HL-60/S4 (cell line): ENCODE measurements around the gene XDH.

Source experiments
- in situ Hi-C: fragments of 300-500 bp; cut with MboI; formaldehyde crosslinking; loops from 2 replicates; pipeline ENCODE4 v1.14.3; 2022; ENCODE audit warnings: low sequenced_read_pairs

The XDH gene

DNA sequence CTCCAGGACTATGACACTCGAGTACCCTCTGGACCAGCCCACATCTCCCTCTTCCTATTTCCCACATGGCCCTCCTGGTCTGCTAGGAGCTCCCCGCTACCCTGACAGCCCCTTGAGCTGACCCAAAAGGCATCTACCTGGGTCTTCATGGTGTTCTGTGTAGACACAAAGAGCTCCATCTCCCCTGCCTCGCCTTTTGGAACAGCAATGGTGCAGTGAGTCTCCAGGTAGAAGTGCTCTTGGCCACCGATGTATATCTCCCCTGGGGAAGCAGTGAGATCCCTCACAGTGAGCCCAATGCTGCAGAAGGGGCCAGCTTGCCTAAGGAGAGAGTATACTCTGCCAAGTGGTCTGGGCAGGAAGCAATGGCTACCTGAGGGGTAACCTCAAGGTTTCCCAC, 47.8 kb downstream of the XDH start:
- in situ Hi-C loops, result no loop called here

DNA sequence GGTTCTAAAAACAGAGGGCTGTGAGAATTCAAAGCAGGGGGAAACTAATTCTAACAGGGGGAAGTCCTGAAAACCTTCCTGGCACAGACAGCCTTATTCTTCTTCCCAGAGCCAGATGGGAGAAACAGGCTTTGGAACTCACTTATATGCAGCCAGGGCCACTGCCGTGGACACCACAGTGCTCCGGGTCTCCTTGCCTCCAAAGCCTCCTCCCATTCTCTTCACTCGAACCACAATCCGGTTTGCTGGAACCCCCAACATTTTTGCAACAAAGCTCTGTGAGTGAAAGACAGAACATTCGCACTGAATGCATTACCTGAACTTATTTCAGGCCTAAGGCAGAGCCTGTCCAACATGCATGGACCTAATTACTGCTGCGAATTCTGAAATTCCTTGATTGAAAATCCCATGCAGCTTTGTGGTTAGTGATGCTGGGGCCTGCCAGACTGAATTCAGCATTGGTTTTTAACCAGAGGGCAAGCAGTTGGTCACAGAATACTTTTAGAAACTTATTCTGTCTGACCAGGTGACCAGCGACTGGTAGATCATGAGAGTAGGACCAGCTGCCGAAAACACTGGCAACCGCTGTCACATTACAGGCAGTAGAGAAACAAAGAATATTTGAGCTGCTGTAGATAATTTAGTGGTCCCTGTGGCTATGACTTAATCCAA, 48.6 kb downstream of the XDH start:
- in situ Hi-C loops, result no loop called here

DNA sequence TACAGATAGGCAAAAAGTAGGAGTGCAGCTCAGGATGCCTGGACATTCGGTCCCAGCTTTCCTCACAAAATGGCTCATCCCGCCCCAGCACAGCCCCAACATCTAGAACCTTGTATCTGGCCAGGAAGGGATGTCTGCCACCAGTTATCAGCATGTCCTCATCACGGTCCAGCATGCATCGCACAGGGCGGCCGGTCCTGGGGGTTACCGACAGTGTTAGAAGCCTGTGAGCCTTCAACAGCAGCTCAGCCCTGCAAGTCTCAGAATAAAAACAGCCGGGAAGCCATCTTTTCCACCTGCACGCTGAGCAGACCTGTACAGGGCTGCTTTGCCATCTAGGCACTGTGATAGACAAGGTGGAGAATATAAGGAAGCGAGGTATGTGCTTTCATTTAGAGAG, 49.2 kb downstream of the XDH start:
- in situ Hi-C loops, result no loop called here

DNA sequence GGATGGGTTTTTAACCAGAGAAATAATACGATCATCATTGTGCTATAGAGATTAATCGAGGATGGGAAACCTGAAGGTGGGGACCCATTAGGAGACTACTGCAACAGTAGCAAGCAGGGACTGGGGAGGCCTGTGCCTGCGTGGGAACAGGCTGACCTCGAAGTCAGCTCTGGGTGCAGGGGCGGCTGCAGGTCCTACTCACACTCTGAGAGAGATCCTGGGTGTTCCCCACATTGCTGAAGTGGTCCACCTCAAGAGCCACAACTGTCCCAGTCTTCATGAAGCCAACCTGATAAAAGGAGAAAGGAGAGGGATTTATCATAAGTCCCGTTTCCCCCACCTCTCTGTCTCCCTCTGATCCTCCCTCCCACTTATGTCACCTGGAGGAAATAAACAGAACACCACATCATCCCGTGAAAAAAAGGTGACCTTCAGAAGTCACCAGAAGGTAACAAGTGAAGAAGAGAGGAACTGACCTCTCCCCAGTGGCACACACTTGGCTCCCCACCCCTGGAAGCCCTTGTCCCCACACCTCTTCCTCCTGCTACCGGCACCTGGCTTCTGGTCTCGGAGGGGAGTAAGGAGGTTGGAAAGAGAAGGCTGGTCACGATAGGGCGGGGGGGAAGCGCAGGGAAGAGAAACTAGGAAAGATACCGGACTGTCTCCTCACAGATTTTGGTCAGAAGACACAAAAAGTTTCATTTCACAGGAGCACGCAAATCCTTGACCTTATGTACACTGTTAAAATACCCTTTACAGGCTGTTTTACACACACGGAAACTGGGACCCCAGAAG, 50.4 kb downstream of the XDH start:
- in situ Hi-C loops, result no loop called here

DNA sequence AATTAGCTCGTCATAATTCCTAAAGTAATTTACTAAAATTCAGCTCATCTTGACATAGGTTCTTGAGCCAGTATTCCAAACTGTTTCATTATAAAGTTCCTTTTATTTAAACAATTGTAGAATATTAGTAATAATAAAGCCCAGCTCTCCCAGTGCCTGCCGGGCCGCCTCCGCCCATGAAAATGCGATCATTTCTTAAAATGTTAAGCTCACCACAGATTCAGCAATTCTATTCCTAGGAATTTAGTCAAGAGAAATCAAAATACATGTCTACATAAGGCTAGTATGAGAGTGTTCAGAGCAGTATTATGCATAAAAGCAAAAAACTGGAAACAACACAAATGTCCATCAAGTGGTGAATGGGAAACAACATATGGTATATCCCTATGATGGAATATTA, 52.0 kb downstream of the XDH start:
- in situ Hi-C loops, result no loop called here

DNA sequence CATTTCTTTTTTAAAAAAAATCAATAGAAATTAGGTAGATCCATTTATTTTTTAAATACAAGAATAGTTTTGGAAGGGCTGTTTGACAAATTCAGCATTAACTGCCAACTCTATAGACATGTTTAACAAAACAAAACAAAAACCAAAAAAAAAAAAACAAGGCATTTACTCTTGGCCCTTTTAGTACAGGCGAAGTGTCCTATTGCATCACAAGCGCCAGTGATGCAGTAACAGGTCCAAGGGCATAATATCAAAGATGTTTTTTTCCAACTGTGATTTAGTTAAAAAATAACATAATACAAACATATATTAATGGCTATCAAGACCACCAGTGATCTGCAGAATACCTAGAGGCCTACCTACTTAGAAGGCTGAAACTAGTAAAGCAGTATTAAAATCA, 55.3 kb downstream of the XDH start:
- in situ Hi-C loops, result no loop called here

DNA sequence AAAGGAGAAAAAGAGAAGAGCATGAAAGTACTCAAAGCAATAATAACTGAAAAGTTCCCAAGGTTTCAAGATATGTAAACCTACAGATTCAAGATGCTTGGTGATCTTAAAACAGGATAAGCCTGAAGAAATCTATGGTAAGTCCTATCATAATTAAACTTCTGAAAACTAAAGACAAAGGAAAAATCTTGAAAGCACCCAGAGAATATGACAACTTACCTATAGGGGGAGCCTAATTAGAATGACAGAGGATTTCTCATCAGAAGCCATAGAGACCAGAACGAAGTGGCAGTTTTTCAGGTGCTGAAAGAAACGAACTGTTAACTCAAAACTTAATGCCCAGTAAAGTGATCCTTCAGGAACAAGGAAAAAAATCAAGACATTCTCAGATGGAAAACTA, 59.7 kb downstream of the XDH start:
- in situ Hi-C loops, result no loop called here

DNA sequence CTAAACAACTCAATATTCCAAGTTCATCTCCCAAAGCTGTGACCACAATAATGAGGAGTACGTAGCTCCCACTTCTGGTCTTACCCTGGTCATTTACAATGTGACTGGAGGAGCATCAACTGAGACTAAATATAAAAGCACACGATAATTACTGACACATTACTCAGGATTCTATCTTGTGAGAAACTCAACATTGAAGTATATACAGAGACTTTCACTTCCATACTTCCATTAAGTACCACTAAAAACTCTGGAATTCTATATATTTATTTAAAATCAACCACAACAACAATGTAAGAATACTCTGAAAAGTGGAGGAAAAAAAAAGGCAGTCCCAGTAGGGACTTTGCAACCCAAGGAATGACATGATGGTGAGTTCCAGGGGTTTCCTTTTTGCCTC, 61.4 kb downstream of the XDH start:
- in situ Hi-C loops, result no loop called here

DNA sequence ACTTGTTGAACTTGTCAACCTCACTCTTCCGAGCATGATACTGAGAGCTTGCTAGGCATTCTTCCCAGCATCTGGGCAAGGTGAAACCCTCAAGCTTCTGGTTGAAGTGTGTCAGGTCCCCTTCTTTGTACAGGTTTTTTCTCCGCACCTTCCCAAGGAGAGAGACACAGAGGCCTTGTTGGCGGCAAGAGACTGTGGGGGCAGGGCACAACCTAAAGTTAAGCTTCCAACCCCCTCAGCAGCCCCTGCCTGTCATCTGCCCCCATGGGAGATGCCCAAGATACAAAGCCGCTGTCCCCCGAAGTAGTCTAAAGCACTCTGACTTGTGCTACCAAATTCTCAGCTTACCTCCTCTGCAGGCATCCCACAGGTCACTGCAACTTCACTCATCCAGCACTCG, 64.9 kb downstream of the XDH start:
- in situ Hi-C loops, result loop anchor here (25.0 kb wide), 2 partner anchors 637 to 1187 kb away; no protein-coding TSS in a partner anchor

DNA sequence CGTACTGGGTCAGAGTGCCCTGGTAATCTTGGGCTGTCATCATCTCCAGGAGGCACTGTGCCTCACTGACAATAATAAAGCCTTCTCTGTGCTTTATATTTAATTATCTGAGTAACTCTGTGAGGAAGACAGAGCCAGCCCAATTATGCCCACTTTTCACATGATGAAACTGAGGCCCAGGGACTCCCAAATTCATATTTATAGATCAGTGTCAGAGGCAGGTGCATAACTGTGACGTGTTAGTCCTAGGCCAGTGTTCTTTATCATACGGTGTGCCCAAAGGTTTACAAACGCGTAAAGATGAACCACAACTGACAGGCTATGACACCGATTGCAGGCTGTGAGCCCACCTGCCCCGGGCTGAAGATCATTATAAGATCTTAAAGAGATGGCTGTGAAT, 65.4 kb downstream of the XDH start:
- in situ Hi-C loops, result loop anchor here (25.0 kb wide), 2 partner anchors 637 to 1187 kb away; no protein-coding TSS in a partner anchor

DNA sequence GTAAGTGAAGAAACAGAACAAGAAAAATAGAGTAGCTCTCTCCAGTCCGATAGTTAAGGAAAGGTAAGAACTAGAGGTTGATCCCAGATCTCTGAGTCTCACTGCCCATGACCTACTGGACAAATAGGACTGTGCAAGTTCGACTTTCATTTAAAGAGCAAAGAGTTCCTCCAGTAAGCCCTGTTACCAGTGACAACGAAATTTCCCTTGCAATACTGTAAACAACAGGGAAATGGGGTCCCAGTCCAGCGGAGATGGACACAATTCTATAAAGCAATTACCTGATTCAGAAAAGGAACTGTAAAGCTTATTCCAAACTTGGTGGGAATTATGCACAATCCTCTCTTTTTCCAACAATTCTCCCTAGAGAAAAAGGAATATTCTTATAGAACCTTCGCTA, 65.9 kb downstream of the XDH start:
- in situ Hi-C loops, result loop anchor here (25.0 kb wide), 2 partner anchors 636 to 1186 kb away; no protein-coding TSS in a partner anchor

DNA sequence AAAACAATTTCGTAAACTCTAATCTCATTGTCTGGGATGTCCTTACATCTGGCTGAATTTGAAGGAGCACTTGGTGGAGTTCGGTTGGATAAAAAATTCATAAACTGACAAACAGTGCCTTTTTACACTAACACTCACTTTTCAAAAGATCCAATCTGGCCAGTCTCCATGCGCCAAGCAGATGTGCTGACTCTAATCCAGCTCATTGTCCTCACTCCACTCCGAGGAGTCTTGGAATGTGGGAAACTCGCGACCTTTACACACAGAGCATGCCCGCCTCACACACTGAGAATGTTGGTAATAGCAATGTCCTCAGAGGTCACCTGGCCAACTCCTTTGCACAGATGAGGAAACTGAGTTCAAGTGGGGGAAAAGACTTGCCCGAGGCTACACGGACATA, 66.8 kb downstream of the XDH start:
- in situ Hi-C loops, result loop anchor here (25.0 kb wide), 2 partner anchors 635 to 1185 kb away; no protein-coding TSS in a partner anchor

DNA sequence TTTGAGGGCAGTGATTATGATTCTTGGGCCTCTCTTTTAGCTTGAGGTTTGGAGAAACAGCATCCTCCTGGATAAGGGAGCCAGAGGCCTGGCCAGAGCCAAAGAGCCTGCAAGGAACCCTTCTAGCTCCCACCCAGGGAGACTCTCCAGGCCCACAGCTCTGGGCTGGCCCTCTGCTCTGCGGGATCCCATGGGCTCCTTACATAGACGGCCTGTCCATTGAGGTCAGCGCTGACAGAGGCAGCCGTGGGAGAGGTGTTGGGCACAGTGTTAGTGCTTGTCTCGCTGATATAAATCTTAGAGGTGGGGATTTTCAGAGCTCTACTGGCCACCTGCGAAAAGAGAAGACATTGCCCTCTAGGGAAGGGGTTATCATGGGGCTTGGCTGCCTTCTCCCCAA, 67.2 kb downstream of the XDH start:
- in situ Hi-C loops, result loop anchor here (25.0 kb wide), 2 partner anchors 635 to 1185 kb away; no protein-coding TSS in a partner anchor

DNA sequence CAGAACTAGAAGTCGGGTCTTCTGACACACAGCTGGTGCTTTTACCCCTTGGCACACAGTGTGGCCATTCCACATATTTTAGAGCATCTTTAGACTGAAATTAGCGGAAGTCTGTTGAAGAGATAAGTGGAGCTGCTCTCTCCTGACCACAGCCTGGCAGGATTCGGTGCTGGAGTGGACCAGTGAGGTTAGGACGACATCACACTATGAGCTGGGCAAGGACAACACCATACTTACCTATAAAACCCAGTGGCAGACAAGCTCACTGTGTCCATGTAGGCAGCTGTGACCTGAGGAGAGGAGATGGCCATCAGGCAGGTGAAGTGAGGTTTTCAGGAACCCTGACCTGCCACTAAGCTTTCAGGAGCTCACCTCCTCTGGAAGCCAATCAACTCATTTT, 70.1 kb downstream of the XDH start:
- in situ Hi-C loops, result loop anchor here (25.0 kb wide), 2 partner anchors 632 to 1182 kb away; no protein-coding TSS in a partner anchor

DNA sequence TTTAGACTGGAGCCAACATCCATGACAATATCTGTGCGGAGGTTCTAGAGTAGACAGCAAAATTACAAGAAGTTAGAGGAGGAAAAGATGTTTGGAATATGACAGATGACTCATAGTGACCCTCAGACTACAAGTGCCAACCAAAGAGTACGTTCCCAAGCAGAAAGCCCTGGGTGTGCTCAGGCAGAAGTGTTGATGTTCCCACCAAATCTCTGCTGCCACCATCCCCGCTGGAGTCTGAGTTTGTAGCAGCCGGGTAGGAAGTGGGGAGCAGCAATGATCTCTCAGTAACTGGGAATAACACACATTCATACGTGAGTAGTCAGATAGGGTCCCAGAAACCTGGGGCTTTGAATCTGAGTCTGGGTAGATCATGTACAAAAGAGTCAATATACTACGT, 73.2 kb downstream of the XDH start:
- in situ Hi-C loops, result loop anchor here (25.0 kb wide), 2 partner anchors 629 to 1179 kb away; no protein-coding TSS in a partner anchor

DNA sequence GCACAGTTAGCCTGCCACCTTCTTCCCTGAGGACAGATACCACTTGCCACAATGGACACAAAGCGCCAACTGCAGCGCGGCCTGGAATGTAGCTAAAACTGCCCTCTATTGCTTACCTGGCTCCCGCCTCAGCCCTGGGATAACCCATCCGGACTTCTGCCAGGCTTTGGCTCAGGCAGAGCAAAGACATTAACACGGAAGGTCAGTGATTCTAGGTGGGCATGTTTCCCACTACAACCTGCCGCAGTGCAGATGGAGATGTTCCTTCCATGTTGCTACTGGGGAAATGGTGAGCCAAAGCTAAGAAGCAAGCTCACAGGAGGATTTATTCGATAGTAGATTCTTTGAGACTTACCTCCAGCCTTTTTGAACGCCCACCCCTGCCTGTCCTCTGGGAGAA, 74.8 kb downstream of the XDH start:
- in situ Hi-C loops, result loop anchor here (25.0 kb wide), 2 partner anchors 627 to 1177 kb away; no protein-coding TSS in a partner anchor

DNA sequence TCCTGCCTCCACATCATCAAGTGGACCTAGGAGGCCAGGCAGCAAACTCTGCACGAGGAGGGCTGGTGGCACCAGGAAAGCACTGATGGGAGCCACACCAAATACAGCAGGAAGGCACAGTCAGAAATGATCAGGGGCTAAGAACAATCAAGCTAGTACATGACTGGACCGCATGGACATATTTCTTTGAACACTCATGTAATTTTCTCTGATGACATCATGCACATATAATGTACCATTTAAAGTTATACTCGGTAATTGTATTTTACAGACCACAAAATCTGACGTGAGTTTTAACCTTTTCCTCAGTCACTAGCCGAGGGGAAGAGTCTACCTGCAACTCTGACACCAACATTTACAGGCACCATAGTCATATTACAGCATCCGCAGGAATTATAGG, 76.7 kb downstream of the XDH start:
- in situ Hi-C loops, result loop anchor here (25.0 kb wide), 2 partner anchors 626 to 1176 kb away; no protein-coding TSS in a partner anchor

DNA sequence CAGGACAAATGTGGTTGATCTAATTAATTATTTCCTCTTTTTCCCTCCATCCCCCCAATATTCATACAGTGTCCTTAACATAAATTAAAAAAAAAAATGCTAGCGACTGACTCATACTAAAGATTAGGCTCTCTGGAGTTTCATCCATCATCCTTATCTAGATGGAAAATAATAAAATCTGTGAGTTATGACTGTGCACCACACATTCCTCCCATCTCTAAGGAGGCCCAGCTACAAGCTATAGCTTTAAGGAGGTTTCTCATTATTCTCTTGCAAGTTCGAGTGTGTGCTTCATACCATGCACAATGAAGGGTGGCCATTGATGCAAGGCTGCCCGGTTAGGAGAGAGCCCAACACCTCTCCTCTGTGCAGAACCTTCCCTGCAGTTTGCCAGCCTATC, 77.3 kb downstream of the XDH start:
- in situ Hi-C loops, result loop anchor here (25.0 kb wide), 2 partner anchors 625 to 1175 kb away; no protein-coding TSS in a partner anchor

DNA sequence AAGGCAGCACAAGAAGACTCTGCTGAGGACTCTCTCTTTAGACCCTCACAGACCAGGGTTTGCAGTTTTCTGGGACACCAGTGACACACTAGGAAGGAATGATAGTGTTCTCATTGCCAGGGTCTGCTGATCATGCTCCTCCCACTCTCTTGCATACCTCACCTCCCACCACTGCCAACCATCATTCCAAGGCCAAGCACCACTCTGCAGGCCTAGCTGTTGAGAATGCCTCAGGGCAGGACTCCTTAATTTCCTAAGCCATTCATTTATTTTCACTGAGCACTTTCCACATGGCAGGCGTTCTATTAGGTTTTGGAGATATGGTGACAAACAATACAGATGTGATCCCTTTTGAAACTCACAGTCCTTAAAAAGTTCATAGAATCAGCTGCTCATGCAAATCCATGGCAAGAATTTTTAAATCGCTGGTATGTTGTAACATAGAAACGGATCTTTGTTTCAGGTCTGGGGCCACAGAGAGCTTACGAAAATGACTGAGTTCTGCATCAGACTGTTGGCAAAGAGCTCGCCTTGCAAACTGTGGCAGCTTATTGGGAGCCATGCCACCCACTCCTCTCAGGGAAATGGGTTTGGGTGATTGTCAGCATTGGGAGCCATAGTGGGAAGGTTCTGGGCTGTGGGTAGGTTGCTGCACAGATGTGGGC, 78.5 kb downstream of the XDH start:
- in situ Hi-C loops, result loop anchor here (25.0 kb wide), 2 partner anchors 624 to 1174 kb away; no protein-coding TSS in a partner anchor

DNA sequence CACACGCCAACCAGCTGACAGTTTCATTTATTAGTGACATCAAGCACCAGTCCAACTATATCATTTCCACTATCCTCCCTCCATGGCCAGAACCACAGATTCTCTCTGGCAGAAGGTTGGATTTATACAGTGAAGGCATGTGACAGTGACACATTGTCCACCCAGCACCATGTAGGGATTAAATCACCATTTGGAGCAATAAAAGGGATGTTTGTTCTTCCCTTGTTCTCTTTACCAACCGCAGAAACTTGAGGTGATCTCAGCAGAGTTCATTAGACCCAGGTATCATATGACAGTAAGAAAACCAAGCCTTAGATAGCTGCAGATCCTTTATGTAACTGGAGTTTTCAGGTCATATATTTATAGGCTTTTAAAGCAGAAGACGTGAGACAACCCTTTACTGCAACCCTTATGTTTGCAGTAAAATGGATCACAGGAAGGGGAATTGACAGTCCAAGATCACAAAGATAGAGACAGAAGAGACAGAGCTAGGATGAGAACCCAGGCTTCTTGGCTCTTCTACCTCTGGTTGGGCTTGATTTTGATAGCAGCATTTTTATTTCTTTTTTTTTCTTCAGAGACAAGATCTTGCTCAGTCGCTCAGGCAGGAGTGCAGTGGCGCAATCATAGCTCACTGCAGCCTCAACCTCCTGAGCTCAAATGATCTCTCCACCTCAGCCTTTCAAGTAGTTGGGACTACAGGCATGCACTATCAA, 80.1 kb downstream of the XDH start:
- in situ Hi-C loops, result loop anchor here (25.0 kb wide), 2 partner anchors 622 to 1172 kb away; no protein-coding TSS in a partner anchor
